Measurements from ENCODE around the gene CERT1. TPM values are rescaled to one million over a fixed set of nuclear protein-coding genes. Genes with fewer than 3 reads are reported as not detected.

CERT1 gene
- polyA plus RNA-seq, 3 donors = 16.6 to 50.5 (median 45.9) TPM

GRCh38 chr5:75331095-75332090 lies 180.0 kb downstream of the CERT1 start:
- H3K9me3 ChIP-seq (replicated peaks in 1 of 2; ENCODE audit: control insufficient read depth in 1 of 2, insufficient read depth in 1 of 2, low read length in 2 of 2) = no peaks in the 10 kb centered on the region
- intact Hi-C loops (cut with micrococcal nuclease) = no loop called here
- H3K4me1 Mint-ChIP-seq = peaks cover 2% of the 10 kb centered on the region
- peaks cover 0 to 1% (median 0%) of the 10 kb centered on the region in 3 donors for H3K27me3 Mint-ChIP-seq (ENCODE audit: low read depth in 3 of 3)
- no peak for DNase-seq
- 64% methylated on average over 2 of the region's 4 CpGs for WGBS (ENCODE audit: insufficient coverage)
- no peak overlapping the region for H3K4me3 Mint-ChIP-seq
- H3K9ac ChIP-seq (ENCODE audit: insufficient read depth, low read length, poor library complexity, severe bottlenecking) = no peak overlapping the region
- H3K9me3 Mint-ChIP-seq = peaks cover 0 to 4% (median 0%) of the 10 kb centered on the region in 7 donors
- no peak overlapping the region for H3K4me2 ChIP-seq (replicated peaks; ENCODE audit: extremely low read depth, low read length, poor library complexity, severe bottlenecking)
- peaks cover 6 to 7% of the 10 kb centered on the region in 2 donors for H3K4me1 ChIP-seq (ENCODE audit: control insufficient read depth in 1 of 2, insufficient read depth in 2 of 2, low read length in 2 of 2)
- TF ChIP-seq, protein P1, sequence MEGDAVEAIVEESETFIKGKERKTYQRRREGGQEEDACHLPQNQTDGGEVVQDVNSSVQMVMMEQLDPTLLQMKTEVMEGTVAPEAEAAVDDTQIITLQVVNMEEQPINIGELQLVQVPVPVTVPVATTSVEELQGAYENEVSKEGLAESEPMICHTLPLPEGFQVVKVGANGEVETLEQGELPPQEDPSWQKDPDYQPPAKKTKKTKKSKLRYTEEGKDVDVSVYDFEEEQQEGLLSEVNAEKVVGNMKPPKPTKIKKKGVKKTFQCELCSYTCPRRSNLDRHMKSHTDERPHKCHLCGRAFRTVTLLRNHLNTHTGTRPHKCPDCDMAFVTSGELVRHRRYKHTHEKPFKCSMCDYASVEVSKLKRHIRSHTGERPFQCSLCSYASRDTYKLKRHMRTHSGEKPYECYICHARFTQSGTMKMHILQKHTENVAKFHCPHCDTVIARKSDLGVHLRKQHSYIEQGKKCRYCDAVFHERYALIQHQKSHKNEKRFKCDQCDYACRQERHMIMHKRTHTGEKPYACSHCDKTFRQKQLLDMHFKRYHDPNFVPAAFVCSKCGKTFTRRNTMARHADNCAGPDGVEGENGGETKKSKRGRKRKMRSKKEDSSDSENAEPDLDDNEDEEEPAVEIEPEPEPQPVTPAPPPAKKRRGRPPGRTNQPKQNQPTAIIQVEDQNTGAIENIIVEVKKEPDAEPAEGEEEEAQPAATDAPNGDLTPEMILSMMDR (IDR thresholded peaks at IDR 0.05) = peak; percentile 17
- no peaks in the 10 kb centered on the region for H3K36me3 Mint-ChIP-seq
- no peak overlapping the region for H2AFZ ChIP-seq (ENCODE audit: insufficient read depth, low read depth, low read length, poor library complexity, severe bottlenecking)
- no peak overlapping the region for H3K27ac ChIP-seq (ENCODE audit: low read depth in 1 of 2, low read length in 2 of 2)
- H3K79me2 ChIP-seq (ENCODE audit: insufficient read depth, low read length) = no peaks in the 10 kb centered on the region
- H3K27me3 ChIP-seq (ENCODE audit: control insufficient read depth in 2 of 2, insufficient read depth in 2 of 2, low read length in 2 of 2) = no peaks in the 10 kb centered on the region
- H4K20me1 ChIP-seq (ENCODE audit: insufficient read depth, low read length) = no peaks in the 10 kb centered on the region
- H3K36me3 ChIP-seq (replicated peaks in 1 of 2; ENCODE audit: control insufficient read depth in 1 of 2, insufficient read depth in 2 of 2, low read length in 2 of 2) = no peaks in the 10 kb centered on the region
- H3K27ac Mint-ChIP-seq = no peak overlapping the region
- no peak overlapping the region for H3K4me3 ChIP-seq (replicated peaks in 1 of 3; ENCODE audit: low read depth in 2 of 3, low read length in 3 of 3)

DNA sequence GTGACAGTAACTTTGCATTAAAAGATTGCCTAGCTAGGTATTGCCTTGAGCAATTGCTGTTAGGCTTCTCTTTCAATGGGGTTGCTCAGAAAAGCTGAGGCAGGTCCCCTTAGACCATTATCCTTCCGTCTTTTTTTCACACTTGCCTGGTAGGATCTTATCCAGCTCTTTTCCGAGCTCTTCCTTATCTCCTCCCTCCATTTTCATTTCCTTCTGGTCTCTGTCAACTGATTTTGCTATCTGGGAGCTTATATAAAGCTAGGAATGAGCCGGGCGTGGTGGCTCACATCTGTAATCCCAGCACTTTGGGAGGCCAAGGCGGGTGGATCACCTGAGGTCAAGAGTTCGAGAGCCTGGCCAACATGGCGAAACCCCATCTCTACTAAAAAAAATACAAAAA lies 181.0 kb downstream of the CERT1 start:
- Histone ChIP-seq H3K4me3 (replicated peaks in 1 of 3; ENCODE audit: low read depth in 2 of 3, low read length in 3 of 3) (no peak overlapping the region), H4K20me1 (ENCODE audit: insufficient read depth, low read length) (no peaks in the 10 kb centered on the region), H3K79me2 (ENCODE audit: insufficient read depth, low read length) (no peaks in the 10 kb centered on the region), H2AFZ (ENCODE audit: insufficient read depth, low read depth, low read length, poor library complexity, severe bottlenecking) (no peak overlapping the region), H3K36me3 (replicated peaks in 1 of 2; ENCODE audit: control insufficient read depth in 1 of 2, insufficient read depth in 2 of 2, low read length in 2 of 2) (no peaks in the 10 kb centered on the region), H3K4me1 (ENCODE audit: control insufficient read depth in 1 of 2, insufficient read depth in 2 of 2, low read length in 2 of 2) (peaks cover under 1 to 5% of the 10 kb centered on the region in 2 donors), H3K9me3 (replicated peaks in 1 of 2; ENCODE audit: control insufficient read depth in 1 of 2, insufficient read depth in 1 of 2, low read length in 2 of 2) (no peaks in the 10 kb centered on the region), H3K9ac (ENCODE audit: insufficient read depth, low read length, poor library complexity, severe bottlenecking) (no peak overlapping the region), H3K27me3 (ENCODE audit: control insufficient read depth in 2 of 2, insufficient read depth in 2 of 2, low read length in 2 of 2) (no peaks in the 10 kb centered on the region), H3K4me2 (replicated peaks; ENCODE audit: extremely low read depth, low read length, poor library complexity, severe bottlenecking) (no peak overlapping the region), H3K27ac (ENCODE audit: low read depth in 1 of 2, low read length in 2 of 2) (no peak overlapping the region)
- DNase-seq = no peak
- Mint-ChIP-seq H3K27me3 (ENCODE audit: low read depth in 3 of 3) (peaks cover 0 to 1% (median 0%) of the 10 kb centered on the region in 3 donors), H3K4me3 (no peak overlapping the region), H3K4me1 (peaks cover 6% of the 10 kb centered on the region), H3K9me3 (peaks cover 0 to 4% (median 0%) of the 10 kb centered on the region in 7 donors), H3K27ac (no peak overlapping the region), H3K36me3 (no peaks in the 10 kb centered on the region)
- WGBS (ENCODE audit: insufficient coverage) = 100% methylated on average over 1 of the region's 7 CpGs
- intact Hi-C loops (cut with micrococcal nuclease) = no loop called here
- TF ChIP-seq, protein P1 (IDR thresholded peaks at IDR 0.05) = no peak

Small RNA genes lying within 50 kb of the gene (small RNA-seq; reads per million reads assigned to genes)
- not detected for gene RNU7-175P (ENCODE audit: insufficient read length, low read depth)

Other genes starting within 250 kb of the CERT1 start
- gene HMGCR, start 174.4 kb downstream of the CERT1 start, polyA plus RNA-seq = 10 to 100 TPM; 19.8 to 33.3 (median 31.9) TPM
- 10 to 100 TPM; 18.1 to 27.2 (median 22.3) TPM for gene POLK, start 262 bp upstream of the CERT1 start, polyA plus RNA-seq
- under 1 TPM in 1 of 3 donors, not detected in 2; 0.32 TPM for gene ANKDD1B, start 99.8 kb upstream of the CERT1 start, polyA plus RNA-seq
- 10 to 100 TPM in 1 of 3 donors, 1 to 10 TPM in 2; 4.3 to 13.5 (median 5.5) TPM for gene POC5, start 205.8 kb upstream of the CERT1 start, polyA plus RNA-seq